Adrenal gland (tissue), 5 donors: Measurements from ENCODE around the gene RRP1.

Experiments
- POLR2A ChIP-seq, 2 donors: fragments of 450-650 bp; IDR thresholded peaks; one replicate each; pipeline ENCODE4 v1.6.1; 2017; ENCODE audit warnings: antibody characterized with exemption in 2 of 2, mild to moderate bottlenecking in 2 of 2, moderate library complexity in 1 of 2
- TF ChIP-seq, protein P1 (sequence below), 6 experiments: fragments of 450-650 bp in 4 of 6; fragments of 200-600 bp in 2 of 6; sonication (generic) in 1 of 6; IDR thresholded peaks; 1 replicate in 5 of 6; 2 replicates in 1 of 6; pipeline versions ENCODE4 v1.5.1 to v1.8.0; 2016 to 2021; ENCODE audit warnings: antibody characterized with exemption in 6 of 6, mild to moderate bottlenecking in 2 of 6, moderate library complexity in 1 of 6
- donor health status: DM: no; HTN: no; CAD: no.

GRCh38 chr21:43849532-43850299 lies 60.3 kb downstream of the RRP1 start:
- TF ChIP-seq, protein P1, sequence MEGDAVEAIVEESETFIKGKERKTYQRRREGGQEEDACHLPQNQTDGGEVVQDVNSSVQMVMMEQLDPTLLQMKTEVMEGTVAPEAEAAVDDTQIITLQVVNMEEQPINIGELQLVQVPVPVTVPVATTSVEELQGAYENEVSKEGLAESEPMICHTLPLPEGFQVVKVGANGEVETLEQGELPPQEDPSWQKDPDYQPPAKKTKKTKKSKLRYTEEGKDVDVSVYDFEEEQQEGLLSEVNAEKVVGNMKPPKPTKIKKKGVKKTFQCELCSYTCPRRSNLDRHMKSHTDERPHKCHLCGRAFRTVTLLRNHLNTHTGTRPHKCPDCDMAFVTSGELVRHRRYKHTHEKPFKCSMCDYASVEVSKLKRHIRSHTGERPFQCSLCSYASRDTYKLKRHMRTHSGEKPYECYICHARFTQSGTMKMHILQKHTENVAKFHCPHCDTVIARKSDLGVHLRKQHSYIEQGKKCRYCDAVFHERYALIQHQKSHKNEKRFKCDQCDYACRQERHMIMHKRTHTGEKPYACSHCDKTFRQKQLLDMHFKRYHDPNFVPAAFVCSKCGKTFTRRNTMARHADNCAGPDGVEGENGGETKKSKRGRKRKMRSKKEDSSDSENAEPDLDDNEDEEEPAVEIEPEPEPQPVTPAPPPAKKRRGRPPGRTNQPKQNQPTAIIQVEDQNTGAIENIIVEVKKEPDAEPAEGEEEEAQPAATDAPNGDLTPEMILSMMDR (IDR thresholded peaks at IDR 0.05) = no peak
- TF ChIP-seq POLR2A (IDR thresholded peaks at IDR 0.05) = no peak
